ENCODE results near the gene C1orf87.

Gene C1orf87, protein sequence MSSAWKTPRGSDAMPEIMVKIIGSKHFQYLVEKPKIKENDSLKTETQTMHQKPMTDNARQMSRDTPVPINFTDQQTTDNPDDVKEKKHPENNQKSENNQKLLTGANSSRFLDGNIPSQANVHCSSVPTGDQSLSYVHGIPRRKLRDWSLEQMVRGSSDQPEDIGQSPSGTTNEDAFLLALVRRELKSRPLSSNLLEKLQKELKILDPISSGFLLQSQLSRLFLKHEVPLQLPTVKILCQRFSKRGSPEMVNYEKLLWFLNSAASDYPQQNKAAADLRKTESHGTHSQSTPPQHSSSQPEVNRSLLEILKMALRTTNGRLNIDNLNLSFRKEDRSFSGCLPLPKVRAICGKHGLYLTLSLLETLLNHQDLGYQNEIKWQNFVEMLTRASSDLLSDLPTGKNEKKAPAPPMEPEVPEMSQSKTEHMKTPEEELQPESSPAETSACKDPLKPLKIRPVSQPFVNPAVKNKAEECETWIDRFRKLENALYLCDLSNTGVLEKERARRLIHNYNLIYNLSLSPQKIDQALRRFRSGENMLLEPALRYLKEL

DNA sequence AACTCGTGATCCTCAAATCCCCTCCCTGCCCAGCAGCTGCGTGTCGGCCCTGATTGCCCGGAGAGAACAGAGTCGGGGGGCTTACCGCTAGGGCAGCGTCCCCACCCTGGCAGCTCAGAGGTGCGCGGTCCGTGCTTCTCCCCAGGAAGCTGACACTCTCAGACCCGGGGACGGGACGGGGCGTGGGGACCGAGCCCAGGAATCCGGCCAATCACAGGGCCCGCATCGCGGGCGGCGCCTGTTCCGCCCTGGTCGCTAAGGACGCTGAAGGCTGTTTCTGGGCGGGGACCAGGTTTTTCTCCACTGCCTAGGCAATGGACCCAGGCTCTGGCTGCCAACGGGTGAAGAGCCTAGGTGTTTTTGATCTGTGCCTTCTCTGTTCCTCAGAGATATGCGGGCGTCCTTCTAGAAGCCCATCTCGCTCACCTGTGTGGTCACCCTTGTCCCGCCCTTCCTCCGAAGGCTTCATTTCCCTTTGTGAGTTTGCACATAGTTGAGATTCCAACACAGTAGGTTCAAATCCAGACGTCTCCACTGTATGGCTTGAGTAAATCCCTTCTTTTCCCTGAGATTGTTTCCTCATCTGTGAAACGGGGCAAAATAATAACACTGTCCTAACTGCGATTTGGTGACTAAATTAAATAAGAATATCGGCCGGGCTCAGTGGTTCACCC lies at the start of gene C1orf87:
C1orf87 (minus strand) TSS at position 166 of the 674 bp plus-strand sequence. CDS start 1,127 bp downstream, outside the sequence.
- DNase-seq: no peak

DNA sequence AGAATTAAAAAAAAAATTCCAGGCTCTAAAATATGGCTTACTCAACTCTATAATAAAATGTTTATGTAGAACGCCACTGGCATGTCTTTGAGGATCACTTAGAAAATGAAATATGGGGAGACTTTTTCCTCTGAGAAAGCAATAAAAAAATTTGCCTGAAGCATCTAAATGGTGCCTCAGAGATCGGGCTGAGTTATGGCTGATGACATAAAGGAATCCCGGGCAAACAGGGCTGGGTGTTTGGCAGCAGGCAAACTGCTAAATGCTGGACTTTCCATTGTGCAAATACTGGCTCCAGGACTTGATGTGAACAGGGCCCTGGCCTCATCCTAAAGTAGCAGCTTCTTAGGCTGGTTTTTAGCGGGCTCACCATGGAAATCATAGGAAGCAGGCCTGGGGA lies 44.5 kb upstream of the C1orf87 start:
- DNase-seq: no peak

DNA sequence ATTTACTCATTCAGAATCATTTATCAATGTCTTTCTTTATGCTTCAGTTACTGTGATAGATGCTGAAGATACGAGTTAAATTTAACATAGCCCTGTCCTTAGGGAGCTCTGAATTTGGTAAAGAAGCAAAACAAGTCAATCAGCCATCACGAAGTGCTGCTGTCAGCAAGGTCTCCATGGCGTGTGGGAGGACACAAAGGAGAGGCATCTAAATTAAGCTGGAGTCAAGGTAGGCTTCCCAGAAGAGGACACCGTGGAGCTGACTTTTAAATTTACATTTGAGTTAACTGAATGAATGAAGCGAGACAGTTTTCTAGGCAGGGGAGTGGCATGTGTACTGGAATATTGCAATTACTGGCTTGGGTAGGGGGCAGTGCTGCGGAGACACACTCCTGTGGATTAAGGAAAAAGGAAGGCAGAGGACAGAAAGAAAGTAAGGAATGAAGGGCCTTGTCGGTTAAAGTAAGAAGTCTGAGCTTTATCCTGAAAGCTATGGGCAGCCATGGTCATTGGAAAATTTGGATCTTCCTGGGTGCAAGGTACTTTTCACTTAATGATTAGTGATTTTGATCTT lies 41.3 kb upstream of the C1orf87 start:
- DNase-seq: no peak

DNA sequence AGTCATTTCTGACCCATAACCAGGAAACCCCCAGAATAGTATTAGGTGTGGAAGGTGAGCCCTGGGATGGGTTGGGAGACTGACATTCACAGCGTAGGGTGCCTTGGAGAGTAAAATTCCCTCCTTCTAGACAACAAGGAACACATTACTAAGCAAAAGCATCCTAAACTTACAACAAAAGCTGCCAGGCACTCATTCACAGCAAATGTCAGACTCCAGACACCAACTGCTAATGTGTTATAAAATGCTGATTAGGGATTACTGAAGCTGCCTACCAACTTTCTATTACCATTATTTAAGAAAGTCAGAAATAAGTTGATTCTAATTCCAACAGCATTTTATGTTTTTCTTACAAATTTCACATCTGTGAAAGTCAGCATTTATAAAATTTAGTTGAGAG lies 40.0 kb upstream of the C1orf87 start:
- DNase-seq: no peak

DNA sequence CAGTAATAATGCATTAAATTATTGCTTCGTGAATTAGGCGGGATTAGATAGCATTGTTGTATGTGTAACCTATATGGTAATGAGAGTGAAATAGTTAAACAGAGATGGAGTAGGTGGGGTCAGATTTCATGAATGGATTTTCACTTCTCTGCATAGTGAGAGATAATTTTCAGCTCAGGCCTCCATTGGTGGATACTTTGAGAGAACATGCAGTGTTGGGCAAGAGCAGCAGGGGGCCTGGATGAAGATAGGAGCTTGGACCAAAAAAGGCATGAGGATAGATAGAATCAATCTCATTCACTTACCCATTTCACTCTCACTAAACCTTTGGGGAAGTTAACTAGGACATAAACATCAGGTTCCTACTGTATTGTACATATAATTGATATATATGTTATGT lies 39.5 kb upstream of the C1orf87 start:
- no peak for DNase-seq

DNA sequence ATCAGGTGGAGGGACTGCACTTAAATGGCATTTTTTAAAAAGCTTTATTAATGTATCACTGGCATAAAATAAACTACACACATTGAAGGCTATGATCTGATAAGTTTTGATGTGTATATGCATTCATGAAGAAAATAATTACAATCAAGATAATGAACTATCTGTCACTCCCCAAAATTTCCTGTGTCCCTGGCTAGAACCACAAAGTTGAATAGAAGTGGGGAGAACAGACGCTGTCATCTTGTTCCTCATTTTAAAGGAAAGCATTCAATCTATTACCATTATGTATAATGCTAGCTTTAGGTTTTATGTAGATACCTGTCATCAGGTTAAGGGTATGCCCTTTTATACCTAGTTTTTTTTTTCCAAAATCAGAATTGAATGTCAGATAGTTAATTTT lies 38.1 kb upstream of the C1orf87 start:
- no peak for DNase-seq

DNA sequence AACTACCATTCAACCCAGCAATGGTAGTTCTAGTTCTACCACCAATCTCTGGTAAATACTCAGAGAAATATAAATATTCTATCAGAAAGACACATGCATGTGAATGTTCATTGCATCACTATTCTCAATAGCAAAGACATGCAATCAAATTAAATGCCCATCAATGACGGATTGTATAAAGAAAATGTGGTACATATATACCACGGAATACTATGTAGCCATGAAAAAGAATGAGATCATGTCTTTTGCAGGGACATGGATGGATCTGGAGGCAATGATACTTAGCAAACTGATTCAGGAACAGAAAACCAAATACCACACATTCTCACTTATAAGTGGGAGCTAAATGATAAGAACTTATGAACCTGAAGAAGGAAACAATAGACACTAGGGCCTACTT lies 37.5 kb upstream of the C1orf87 start:
- no peak for DNase-seq

DNA sequence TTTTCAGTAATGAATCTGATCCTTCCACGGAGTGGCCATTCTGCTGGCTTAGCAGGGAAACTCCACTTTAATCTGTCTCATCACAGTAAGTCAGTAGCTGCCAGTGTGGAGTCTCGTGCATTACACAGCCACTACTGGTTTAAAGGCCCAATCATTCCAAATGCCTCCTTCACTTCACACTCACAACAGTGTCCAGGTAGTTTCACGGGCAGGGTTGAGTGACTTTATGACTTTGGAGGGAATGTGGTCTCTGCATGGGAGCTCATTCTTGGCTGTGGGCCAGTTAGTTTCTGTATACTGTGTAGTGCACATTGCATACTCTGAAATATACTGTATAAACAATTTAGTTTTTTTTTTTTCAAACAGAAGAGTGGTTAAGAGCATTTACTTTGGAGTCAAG lies 34.6 kb upstream of the C1orf87 start:
- no peak for DNase-seq

DNA sequence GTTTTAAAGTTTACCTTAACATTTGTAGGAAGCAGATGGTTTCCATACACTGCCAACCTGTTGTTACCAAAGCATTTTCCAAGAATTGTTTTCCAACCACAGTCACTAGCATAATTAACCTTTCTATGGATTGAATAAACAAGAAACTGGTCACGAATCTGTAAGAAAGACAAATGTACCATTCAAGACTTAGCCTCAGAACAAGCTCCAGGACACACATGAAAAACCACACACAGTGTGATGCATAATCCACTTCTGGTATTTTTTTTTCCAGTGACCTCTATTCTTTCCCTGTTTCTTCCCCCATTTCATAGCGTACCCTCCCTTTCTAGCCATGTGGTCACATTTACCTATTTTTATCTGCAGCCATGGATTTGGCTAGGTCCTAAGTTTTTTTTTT lies 29.6 kb upstream of the C1orf87 start:
- DNase-seq: no peak

DNA sequence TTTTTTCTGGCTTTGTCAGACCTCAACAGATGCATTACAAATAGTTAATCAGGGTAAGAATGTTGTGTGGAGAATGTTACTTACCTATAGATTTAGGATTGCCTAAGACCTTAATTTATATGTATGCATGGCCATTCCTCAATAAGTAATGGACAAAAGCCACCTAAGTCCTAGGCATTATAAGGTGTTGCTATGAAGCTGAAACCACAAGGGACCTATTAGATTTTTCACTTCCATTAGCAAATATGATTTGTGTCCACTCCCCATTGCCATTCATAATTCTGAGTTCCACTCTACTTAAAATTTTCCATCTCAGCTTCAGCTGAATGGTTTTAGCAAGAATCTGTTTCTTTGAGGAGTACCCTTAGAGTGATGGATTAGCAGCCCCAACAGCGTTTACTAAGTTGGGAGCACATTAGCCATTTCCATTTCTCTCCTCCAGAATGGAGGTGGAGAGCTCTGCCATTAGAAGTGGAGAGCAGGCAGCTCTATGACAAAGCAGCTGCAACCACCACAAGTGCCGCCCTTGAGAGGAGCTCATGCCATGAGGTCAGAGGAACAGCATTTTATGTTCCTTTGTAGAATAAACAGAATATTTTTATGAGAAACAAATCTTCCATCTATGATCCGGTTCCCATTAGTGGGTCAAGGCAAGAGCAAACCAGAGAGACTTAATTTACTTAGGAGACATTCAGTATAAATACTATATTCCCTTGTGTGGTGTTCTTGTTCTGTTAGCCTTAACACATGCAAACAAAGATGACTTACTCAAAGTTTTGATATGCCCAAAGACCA lies 28.9 kb upstream of the C1orf87 start:
- no peak for DNase-seq

DNA sequence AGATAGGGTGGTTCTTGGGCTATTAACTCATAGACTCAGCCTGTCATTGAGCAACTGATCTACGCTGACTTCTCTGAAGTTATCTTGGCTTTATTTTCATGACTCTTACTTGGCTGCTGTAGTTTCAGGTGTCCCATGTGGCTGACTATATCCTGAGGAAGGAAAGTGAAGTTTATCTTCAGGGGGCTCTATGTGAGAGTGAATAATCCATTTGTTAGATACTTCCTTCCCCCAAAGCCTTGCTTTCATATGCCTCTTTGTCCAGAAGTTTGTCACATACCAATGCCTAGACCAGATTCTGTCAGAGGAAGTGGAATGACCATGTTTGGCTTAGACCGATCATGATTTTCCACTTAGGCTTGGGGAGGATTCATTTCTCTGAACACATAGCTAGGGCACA lies 27.9 kb upstream of the C1orf87 start:
- no peak for DNase-seq

DNA sequence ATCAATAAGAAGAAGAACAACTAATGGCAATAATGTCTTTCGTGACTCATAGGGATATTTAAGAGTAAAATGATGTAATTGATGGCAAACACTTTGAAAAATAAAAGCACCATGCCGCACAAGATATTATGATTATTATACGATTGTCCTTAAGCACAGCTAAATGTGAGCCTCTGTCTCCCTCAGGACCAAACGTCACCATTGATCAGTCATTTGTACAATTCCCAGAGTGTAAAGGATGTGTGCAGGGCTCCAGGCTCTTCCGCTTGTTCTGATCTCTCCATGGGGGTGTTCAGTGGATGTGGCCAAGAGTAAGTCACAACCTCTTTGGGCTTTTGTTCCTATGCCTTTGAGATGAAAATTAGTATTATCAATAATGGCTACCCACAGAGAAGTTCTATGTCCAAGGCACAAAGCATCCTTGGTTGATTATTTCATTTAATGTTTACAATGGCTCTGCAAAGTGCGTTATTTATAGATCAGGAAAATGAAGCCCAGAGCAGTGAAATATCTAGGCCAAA lies 17.7 kb upstream of the C1orf87 start:
- no peak for DNase-seq

DNA sequence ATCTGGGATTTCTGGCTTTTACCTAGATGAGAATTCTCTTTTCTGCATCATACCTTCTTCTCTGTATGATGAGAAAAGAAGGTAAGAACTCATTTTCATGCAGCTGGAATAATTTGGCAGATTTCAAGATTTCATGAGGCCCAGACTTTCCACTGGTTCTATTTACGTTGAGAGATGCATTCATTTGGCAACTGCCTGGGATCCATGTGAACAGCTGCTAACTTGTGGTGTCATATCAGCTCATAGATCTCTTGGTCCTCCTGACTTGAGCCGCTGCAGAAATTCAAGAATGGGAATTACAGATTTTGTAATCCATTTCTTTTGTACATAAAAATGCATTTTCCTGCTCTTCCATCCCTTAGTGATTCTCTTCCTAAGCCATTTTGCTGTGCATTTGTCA lies 17.1 kb upstream of the C1orf87 start:
- no peak for DNase-seq

DNA sequence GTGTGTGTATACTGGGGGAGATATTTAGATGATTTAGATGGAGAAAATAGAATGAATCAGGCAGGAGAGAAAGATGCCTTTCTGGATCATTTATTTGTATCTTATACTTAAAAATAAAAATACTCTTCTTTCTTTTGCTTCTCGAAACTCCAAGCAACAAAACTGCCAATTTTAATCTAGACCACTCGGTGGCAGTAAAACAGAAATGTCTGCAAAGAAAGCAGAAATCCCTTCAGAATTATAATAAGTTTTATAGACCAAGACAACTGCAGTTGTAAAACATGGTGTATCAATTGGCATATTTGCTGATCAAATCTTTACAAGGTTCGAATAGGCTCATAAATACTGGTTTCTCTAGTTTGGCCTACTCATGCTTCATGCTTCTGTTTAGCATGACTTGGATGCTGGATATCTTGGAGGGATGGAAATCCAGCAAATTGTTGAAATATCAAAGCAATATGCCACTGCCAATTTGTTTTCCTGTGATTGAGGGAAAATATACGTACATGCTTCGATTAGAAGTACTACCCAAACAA lies 15.1 kb upstream of the C1orf87 start:
- no peak for DNase-seq

DNA sequence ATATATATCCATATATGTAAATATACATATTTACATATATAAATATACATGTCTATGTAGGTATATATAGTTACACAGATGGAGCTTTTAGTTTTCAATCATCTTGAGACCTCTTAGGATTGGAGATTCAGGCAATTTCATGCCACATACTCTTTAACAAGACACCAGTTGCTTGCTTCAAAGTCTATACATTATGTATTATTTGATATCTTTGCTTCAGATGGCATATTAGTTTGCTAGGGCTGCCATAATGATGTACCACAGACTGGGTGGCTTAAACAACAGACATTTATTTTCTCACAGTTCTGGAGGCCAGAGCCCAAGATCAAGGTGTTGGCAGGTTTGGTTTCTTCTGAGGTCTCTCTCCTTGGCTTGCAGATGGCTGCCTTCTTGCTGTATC lies 14.1 kb upstream of the C1orf87 start:
- DNase-seq: no peak

DNA sequence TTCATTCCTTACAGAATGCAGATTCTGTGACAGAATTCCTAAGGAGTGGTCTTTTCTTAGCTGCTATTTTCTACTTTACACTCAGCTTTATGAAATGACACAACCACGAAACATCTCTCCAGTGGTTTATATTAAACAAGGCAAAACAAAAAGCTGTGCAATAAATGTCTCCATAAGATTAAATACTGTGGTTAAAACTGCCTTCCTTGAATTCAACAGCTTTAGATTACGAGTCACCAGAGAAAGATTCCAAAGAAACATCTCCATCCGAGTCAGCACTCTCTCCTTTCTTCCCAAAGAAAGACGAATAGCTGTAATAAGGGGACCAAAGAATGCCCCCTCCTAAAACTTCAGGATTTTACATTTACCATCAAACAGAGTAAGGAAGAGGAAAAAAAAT lies 4.6 kb upstream of the C1orf87 start:
- no peak for DNase-seq

DNA sequence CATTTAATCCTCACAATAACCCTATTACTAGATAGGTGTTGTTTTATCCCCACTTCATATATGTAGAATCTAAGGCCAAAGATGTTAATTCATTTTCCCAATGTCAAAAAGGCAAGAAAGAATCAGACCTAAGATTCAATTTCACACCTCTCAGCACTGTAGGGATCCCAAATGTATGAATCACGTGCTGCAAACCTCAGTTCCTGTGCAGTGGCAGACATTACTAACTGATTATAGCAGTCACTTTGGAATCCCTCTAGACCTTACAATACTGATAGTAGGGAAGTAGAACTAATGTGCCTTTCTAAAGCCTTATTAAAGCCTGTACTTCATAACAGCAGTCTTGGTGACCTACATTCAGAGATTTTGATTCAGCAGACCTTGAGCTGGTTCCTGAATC lies 2.3 kb downstream of the C1orf87 start:
- DNase-seq: no peak

DNA sequence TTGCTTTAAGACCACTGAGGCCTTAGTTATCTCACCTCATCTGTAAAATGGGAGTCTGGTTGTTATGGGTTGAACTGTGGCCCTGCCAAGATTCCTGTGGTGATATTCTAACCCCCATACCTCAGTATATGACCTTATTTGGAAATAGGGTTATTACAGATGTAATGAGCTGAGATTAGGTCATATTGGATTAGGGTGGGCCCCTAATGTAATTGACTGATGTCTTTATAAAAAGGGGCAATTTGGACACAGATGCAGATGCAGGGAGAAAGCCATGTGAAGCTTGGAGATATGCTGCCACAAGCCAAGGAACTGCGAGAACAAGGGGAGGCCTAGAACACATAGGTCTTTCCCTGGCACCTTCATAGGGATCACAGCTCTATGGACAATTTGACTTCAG lies 3.9 kb downstream of the C1orf87 start:
- no peak for DNase-seq

DNA sequence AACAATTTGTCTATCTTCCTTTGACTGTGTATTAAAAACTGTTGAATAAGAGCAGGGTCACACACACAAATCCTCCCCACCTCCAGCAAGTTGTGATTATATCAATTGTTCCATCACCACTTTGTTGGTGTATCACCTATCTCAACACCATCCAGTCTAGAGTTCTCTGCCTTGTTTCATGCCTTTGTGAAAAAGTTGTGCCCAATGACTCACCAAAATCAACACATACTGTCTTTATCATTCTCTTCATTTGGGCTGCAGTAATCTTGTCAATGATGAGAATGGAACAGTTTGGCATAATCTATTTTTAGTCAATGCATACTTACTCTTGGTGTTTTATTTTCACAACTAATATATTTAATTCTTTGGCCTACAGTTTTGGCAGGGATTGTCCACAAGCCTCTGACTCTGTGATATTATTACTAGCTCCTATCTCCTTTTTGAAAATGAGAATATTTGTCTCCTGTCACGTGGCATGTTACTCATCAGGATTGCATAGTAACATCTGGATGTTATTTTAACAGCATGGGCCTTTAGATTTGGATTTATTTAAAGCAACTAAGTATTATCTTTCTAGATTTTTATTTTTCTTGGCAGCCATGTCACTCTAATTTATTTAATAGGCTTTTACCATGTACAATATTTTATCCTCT lies 5.1 kb downstream of the C1orf87 start:
- DNase-seq: no peak

DNA sequence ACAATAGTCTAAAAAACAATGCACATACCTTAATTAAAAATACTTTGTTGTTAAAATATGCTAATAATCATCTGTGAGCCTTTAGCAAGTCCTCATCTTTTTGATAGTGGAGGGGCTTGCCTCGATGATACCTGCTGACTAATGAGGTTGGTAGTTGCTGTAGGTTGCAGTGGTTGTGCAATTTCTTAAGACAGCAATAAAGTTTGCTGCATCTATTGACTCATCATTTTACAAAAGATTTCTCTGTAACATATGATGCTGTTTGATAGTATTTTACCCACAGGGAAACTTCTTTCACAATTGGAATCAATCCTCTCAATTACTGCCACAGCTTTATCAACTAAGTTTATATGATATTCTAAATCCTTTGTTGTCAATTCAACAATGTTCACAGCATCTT lies 7.6 kb downstream of the C1orf87 start:
- no peak for DNase-seq

DNA sequence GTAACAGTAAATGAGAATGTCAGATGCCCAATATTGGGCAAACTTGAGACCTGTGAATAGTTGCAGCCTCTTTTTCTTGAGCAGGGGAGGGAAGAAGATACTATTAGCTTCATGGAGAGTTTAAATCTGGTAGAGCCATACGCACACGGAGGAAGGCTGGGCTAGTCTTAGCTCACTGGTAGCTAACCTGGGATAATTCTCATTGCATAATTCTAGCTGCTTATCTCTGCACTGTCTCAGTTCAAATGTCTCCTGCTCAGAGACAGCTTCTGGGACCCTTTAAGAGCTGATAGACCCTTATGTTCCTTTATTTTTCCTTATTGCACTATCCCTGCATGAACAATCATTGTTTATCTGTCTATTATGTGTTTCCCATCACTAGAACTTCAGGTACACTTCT lies 8.4 kb downstream of the C1orf87 start:
- DNase-seq: no peak

DNA sequence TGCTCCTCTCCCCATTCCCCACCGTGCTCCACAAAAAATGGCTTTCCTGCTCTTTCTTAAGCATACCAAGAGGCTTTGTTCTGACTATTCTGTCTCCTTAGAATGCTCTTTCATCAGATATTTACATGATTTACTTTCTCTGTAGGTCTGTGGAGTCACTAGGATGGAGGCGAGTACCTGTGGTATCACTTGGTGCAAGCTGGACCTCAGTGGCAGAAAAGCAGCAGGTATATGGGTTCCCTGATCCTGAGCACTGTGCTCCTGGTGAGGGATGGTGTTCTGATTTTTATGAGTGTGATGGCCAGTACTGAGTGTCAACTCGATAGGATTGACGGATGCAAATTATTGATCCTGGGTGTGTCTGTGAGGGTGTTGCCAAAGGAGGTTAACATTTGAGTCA lies 10.0 kb downstream of the C1orf87 start:
- no peak for DNase-seq

Measured in NCI-H2029 treated with DMSO at 0.1 percent for 48 hours (cell line).